Choroid plexus epithelial cell (primary cell): Measurements from ENCODE around the gene AHRR.
A peak's percentile ranks its signal among the peaks of the same experiment; 100 is the strongest.
"Not testable (repeated sequence)": the region's sequence is repeated elsewhere in the genome, so short reads cannot be mapped to it uniquely, and the experiment has no call there.

Source experiments
- DNase-seq: peaks from one replicate; pipeline ENCODE4 v3.0.0-alpha.2; 2010; ENCODE audit warnings: low read depth
- H3K4me3 ChIP-seq: 2 replicates; pipeline ENCODE4 v1.5.1; 2011; ENCODE audit warnings: low read depth, mild to moderate bottlenecking, control low read depth, low read length, moderate library complexity
- TF ChIP-seq, protein P1 (sequence below): conservative IDR thresholded peaks from 2 replicates; pipeline ENCODE4 v1.5.1; 2011; ENCODE audit warnings: low read depth, mild to moderate bottlenecking, control low read depth, inconsistent platforms, low read length, moderate library complexity

Gene AHRR

DNA sequence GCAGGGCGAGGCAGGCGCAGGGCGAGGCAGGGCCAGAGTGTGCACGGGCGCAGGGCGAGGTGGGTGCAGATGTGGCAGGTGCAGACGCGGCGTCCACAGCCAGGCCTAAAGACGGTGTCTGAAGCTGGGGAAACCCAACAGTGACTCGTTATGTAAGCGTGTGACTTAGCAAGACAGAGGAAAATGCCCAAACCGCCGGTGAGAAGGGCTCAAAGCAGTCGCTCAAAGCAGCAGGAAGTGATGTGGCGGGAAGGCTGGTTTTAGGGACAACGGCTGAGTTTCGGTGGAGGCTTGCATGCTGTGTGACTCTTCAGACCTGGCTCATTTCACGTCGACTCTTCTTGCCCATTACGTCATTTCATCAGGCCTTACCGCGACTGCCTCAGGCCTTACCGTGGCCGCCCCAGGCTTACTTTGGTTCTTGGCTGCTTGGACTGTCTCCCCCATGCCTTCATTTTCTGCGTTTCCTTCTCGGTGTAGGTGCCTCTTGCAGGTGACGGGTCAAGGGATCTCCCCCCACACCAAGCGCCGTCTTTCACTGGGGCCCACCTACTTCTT lies 71.0 kb downstream of the AHRR start:
- H3K4me3 ChIP-seq, result no peak overlapping the region
- DNase-seq, result peak; percentile 24
- TF ChIP-seq, protein P1, sequence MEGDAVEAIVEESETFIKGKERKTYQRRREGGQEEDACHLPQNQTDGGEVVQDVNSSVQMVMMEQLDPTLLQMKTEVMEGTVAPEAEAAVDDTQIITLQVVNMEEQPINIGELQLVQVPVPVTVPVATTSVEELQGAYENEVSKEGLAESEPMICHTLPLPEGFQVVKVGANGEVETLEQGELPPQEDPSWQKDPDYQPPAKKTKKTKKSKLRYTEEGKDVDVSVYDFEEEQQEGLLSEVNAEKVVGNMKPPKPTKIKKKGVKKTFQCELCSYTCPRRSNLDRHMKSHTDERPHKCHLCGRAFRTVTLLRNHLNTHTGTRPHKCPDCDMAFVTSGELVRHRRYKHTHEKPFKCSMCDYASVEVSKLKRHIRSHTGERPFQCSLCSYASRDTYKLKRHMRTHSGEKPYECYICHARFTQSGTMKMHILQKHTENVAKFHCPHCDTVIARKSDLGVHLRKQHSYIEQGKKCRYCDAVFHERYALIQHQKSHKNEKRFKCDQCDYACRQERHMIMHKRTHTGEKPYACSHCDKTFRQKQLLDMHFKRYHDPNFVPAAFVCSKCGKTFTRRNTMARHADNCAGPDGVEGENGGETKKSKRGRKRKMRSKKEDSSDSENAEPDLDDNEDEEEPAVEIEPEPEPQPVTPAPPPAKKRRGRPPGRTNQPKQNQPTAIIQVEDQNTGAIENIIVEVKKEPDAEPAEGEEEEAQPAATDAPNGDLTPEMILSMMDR, result no peak

DNA sequence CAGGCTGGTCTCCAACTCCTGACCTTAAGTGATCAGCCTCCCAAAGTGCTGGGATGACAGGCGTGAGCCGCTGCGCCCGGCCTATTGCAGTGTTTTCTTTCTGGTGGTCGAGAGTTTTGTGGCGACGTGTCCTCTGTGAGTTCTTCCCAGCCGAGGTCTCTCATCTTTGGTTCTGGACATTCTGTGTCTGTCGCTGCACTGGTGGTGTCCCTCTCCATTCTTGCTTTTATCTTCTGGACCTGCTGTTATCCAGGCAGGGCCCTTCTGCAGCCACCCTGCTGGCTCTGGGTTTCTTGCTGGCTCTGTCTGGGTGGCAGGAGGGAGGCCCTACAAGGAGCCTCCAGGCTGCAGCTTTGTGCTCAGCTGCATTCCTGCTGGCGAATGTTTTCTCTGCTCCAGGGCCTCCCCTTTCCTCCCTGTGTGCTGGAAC lies 72.3 kb downstream of the AHRR start:
- H3K4me3 ChIP-seq, result no peak overlapping the region
- DNase-seq, result peak; percentile 37
- TF ChIP-seq, protein P1, result no peak

DNA sequence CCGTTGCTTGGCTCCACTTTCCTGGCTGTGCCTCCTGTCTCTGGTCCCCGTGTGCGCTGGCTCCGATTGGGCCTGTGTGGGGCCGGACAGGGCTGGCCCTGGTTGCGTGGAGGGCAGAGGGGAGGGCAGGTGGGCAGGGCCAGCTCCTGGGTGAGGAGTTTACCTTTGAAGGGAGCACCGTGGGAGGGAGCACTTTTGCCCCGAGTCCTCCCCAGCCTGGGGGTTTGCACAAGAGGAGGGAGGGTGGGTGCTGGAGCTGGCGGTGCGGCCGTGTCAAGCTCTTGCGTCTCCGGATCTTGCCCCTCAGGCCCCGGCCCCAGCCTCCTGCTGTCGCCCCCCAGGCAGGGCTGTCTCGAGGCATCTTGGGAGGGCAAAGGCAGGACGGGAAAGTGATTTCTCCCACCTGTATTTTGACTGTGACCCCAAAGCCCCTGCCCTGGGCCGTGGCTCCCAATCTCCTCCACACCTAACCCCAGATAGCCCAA lies 73.2 kb downstream of the AHRR start:
- DNase-seq, result no peak
- H3K4me3 ChIP-seq, result no peak overlapping the region
- TF ChIP-seq, protein P1, result no peak

- no peak overlapping the region for H3K4me3 ChIP-seq
- TF ChIP-seq, protein P1, result no peak
- DNase-seq, result peak; percentile 42
Observed at GRCh38 chr5:395156-395920, 73.8 kb downstream of the AHRR start.

- no peak overlapping the region for H3K4me3 ChIP-seq
Observed at GRCh38 chr5:395921-396530, 74.5 kb downstream of the AHRR start.

DNA sequence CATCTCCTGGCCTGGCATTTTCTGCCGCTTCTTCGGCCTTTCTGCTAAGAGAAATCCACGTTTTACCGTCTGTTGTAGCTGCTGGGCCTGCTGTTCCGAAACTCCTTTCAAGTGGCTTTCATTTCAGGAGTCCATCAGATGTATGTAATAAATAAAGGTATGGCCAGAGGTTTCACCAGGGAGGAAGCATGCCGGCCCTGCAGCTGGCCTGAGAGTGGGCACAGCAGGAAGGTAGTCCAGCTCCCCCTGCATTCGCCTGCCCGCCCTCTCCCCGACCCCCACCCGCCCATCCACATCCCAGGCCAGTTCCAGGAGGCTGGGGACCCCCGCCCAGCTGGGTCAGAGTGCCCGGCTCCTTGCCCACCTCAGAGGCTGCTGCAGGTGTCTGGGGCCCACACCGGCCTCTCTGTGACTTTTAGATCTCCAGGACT lies 75.0 kb downstream of the AHRR start:
- no peak for DNase-seq
- H3K4me3 ChIP-seq, result no peak overlapping the region
- TF ChIP-seq, protein P1, result no peak

More at GRCh38 chr5:395921-396530, 74.5 kb downstream of the AHRR start:
- DNase-seq, result no peak
- TF ChIP-seq, protein P1, result no peak

GRCh38 chr5:398141-398474 lies 76.6 kb downstream of the AHRR start:
- DNase-seq, H3K4me3 ChIP-seq: not testable (repeated sequence)
